Measurements from ENCODE around the gene AR.
"Not testable (repeated sequence)": the region's sequence is repeated elsewhere in the genome, so short reads cannot be mapped to it uniquely, and the experiment has no call there.

Gene AR

GRCh38 chrX:67613996-67614395 lies 70.2 kb downstream of the AR start:
- no peak for TF ChIP-seq SPI1 (IDR thresholded peaks at IDR 0.05; ENCODE audit: low read depth, low read length)
- no peak for TF ChIP-seq PAX5 (IDR thresholded peaks at IDR 0.05; ENCODE audit: insufficient read depth, low read length, severe bottlenecking)
- no peak for TF ChIP-seq POLR2A (IDR thresholded peaks at IDR 0.05; ENCODE audit: low read depth, low read length)
- TF ChIP-seq POLR2AphosphoS5 (IDR thresholded peaks at IDR 0.05; ENCODE audit: low read depth, low read length): no peak
- no peak for TF ChIP-seq POU2F2 (IDR thresholded peaks at IDR 0.05; ENCODE audit: low read depth, low read length)
- TF ChIP-seq TAF1 (IDR thresholded peaks at IDR 0.05; ENCODE audit: low read depth, low read length): no peak
- FAIRE-seq (no peak), DNase-seq (ENCODE audit: insufficient read length, low spot score) (no peak)

DNA sequence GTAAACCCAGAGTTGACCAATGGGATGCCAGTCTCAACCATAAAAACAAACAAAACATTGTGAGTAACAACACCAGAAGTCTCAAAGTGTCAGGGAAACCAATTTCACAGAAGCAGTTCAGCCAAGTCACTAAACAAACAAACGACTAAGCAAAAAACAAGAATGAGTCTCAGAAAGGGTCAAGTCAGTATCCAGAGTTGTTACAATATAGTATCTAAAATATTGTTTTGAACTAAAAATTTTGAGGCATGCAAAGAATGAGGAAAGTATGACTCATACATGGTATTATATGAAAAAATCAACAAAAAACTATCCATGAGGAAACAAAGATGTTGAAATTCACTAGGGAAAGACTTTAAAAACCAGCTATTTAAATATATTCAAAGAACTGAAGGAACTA lies 70.6 kb downstream of the AR start:
- FAIRE-seq (no peak), DNase-seq (ENCODE audit: insufficient read length, low spot score) (no peak)

GRCh38 chrX:67619253-67619652 lies 75.4 kb downstream of the AR start:
- DNase-seq (ENCODE audit: insufficient read length, low spot score) (no peak), FAIRE-seq (no peak)
- TF ChIP-seq POLR2A (IDR thresholded peaks at IDR 0.05; ENCODE audit: low read depth, low read length) (no peak), POLR2AphosphoS5 (IDR thresholded peaks at IDR 0.05; ENCODE audit: low read depth, low read length) (no peak), PAX5 (IDR thresholded peaks at IDR 0.05; ENCODE audit: insufficient read depth, low read length, severe bottlenecking) (no peak), POU2F2 (IDR thresholded peaks at IDR 0.05; ENCODE audit: low read depth, low read length) (no peak), TAF1 (IDR thresholded peaks at IDR 0.05; ENCODE audit: low read depth, low read length) (no peak), SPI1 (IDR thresholded peaks at IDR 0.05; ENCODE audit: low read depth, low read length) (no peak)

More for the DNA sequence above, 70.6 kb downstream of the AR start:
- TF ChIP-seq POLR2A (IDR thresholded peaks at IDR 0.05; ENCODE audit: low read depth, low read length) (no peak), POLR2AphosphoS5 (IDR thresholded peaks at IDR 0.05; ENCODE audit: low read depth, low read length) (no peak), TAF1 (IDR thresholded peaks at IDR 0.05; ENCODE audit: low read depth, low read length) (no peak)

GRCh38 chrX:67622053-67622585 lies 78.3 kb downstream of the AR start:
- no peak for DNase-seq (ENCODE audit: insufficient read length, low spot score)
- FAIRE-seq: no peak
- TF ChIP-seq SPI1 (IDR thresholded peaks at IDR 0.05; ENCODE audit: low read depth, low read length): no peak
- TF ChIP-seq POLR2AphosphoS5 (IDR thresholded peaks at IDR 0.05; ENCODE audit: low read depth, low read length): no peak
- no peak for TF ChIP-seq PAX5 (IDR thresholded peaks at IDR 0.05; ENCODE audit: insufficient read depth, low read length, severe bottlenecking)
- TF ChIP-seq POLR2A (IDR thresholded peaks at IDR 0.05; ENCODE audit: low read depth, low read length): no peak
- no peak for TF ChIP-seq TAF1 (IDR thresholded peaks at IDR 0.05; ENCODE audit: low read depth, low read length)
- TF ChIP-seq POU2F2 (IDR thresholded peaks at IDR 0.05; ENCODE audit: low read depth, low read length): no peak

DNA sequence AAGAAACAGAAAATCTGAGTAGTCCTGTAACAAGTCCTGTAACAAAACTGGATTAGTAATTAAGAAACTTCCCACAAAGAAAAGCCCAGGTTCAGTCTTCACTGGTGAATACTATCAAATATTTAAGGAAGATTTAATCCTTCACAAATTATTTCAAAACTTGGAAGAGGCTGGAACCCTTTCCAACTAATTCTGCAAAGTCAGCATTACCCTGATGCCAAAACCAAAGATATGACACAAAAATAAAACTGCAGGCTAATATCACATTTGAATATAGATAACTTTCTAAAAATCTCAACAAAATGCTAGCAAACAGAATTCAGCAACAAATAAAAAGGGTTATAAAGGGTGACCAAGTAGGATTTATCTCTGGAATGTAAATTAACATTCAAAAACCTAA lies 80.5 kb downstream of the AR start:
- no peak for TF ChIP-seq POLR2A (IDR thresholded peaks at IDR 0.05; ENCODE audit: low read depth, low read length)
- DNase-seq (ENCODE audit: insufficient read length, low spot score) (no peak), FAIRE-seq (no peak)

GRCh38 chrX:67635424-67635823 lies 91.6 kb downstream of the AR start:
- no peak for TF ChIP-seq POLR2AphosphoS5 (IDR thresholded peaks at IDR 0.05; ENCODE audit: low read depth, low read length)
- TF ChIP-seq TAF1 (IDR thresholded peaks at IDR 0.05; ENCODE audit: low read depth, low read length): no peak
- TF ChIP-seq POLR2A (IDR thresholded peaks at IDR 0.05; ENCODE audit: low read depth, low read length): no peak
- TF ChIP-seq PAX5 (IDR thresholded peaks at IDR 0.05; ENCODE audit: insufficient read depth, low read length, severe bottlenecking): no peak
- no peak for TF ChIP-seq POU2F2 (IDR thresholded peaks at IDR 0.05; ENCODE audit: low read depth, low read length)
- TF ChIP-seq SPI1 (IDR thresholded peaks at IDR 0.05; ENCODE audit: low read depth, low read length): no peak
- no peak for DNase-seq (ENCODE audit: insufficient read length, low spot score)
- no peak for FAIRE-seq

- TF ChIP-seq POLR2AphosphoS5 (IDR thresholded peaks at IDR 0.05; ENCODE audit: low read depth, low read length) (no peak), POU2F2 (IDR thresholded peaks at IDR 0.05; ENCODE audit: low read depth, low read length) (no peak), TAF1 (IDR thresholded peaks at IDR 0.05; ENCODE audit: low read depth, low read length) (no peak), SPI1 (IDR thresholded peaks at IDR 0.05; ENCODE audit: low read depth, low read length) (no peak), PAX5 (IDR thresholded peaks at IDR 0.05; ENCODE audit: insufficient read depth, low read length, severe bottlenecking) (no peak), POLR2A (IDR thresholded peaks at IDR 0.05; ENCODE audit: low read depth, low read length) (no peak)
- DNase-seq (ENCODE audit: insufficient read length, low spot score) (no peak), FAIRE-seq (no peak)
Measured at GRCh38 chrX:67636532-67636931, 92.7 kb downstream of the AR start.

- DNase-seq (ENCODE audit: insufficient read length, low spot score); FAIRE-seq: not testable (repeated sequence)
Measured at GRCh38 chrX:67637293-67637692, 93.5 kb downstream of the AR start.

- no peak for TF ChIP-seq TAF1 (IDR thresholded peaks at IDR 0.05; ENCODE audit: low read depth, low read length)
- TF ChIP-seq PAX5 (IDR thresholded peaks at IDR 0.05; ENCODE audit: insufficient read depth, low read length, severe bottlenecking): no peak
- TF ChIP-seq SPI1 (IDR thresholded peaks at IDR 0.05; ENCODE audit: low read depth, low read length): no peak
- no peak for TF ChIP-seq POLR2A (IDR thresholded peaks at IDR 0.05; ENCODE audit: low read depth, low read length)
- no peak for TF ChIP-seq POLR2AphosphoS5 (IDR thresholded peaks at IDR 0.05; ENCODE audit: low read depth, low read length)
- TF ChIP-seq POU2F2 (IDR thresholded peaks at IDR 0.05; ENCODE audit: low read depth, low read length): no peak
- DNase-seq (ENCODE audit: insufficient read length, low spot score) (no peak), FAIRE-seq (no peak)
Measured at GRCh38 chrX:67648361-67648760, 104.5 kb downstream of the AR start.

GRCh38 chrX:67651437-67652142 lies 107.8 kb downstream of the AR start:
- DNase-seq (ENCODE audit: insufficient read length, low spot score) (no peak), FAIRE-seq (no peak)
- TF ChIP-seq PAX5 (IDR thresholded peaks at IDR 0.05; ENCODE audit: insufficient read depth, low read length, severe bottlenecking) (no peak), POLR2AphosphoS5 (IDR thresholded peaks at IDR 0.05; ENCODE audit: low read depth, low read length) (no peak), SPI1 (IDR thresholded peaks at IDR 0.05; ENCODE audit: low read depth, low read length) (no peak)
